Progenitor cell of endocrine pancreas (in vitro differentiated cells): ENCODE measurements around the gene ABHD10. TPM values are rescaled to one million over a fixed set of nuclear protein-coding genes. Genes with fewer than 3 reads are reported as not detected.
A peak's percentile ranks its signal among the peaks of the same experiment; 100 is the strongest.

Source experiments
- DNase-seq: peaks from one replicate; pipeline ENCODE4 v3.0.0; 2021; ENCODE audit warnings: low spot score; ENCODE audit not compliant: unreplicated experiment
- H3K27ac Mint-ChIP-seq: 2 replicates; pipeline ENCODE4 v1.8.0; 2021; ENCODE audit warnings: mild to moderate bottlenecking, moderate library complexity, mixed read lengths
- H3K27me3 Mint-ChIP-seq: 2 replicates; pipeline ENCODE4 v1.8.0; 2021; ENCODE audit warnings: mixed read lengths
- H3K36me3 Mint-ChIP-seq: 2 replicates; pipeline ENCODE4 v1.8.0; 2022; ENCODE audit warnings: mixed read lengths; ENCODE audit not compliant: insufficient read depth
- H3K4me1 Mint-ChIP-seq: 2 replicates; pipeline ENCODE4 v1.8.0; 2021; ENCODE audit warnings: low read depth, mixed read lengths
- H3K4me3 Mint-ChIP-seq: 2 replicates; pipeline ENCODE4 v1.8.0; 2021; ENCODE audit warnings: low read depth, mild to moderate bottlenecking, moderate library complexity, mixed read lengths
- H3K9me3 Mint-ChIP-seq: 2 replicates; pipeline ENCODE4 v1.8.0; 2021; ENCODE audit warnings: low read depth, mixed read lengths
- CTCF ChIP-seq: fragments of 200-600 bp; sonication (generic); IDR thresholded peaks from one replicate; pipeline ENCODE4 v1.5.0; 2021; ENCODE audit warnings: antibody characterized with exemption, mild to moderate bottlenecking; ENCODE audit not compliant: unreplicated experiment
- total RNA-seq: library from RNA; stranded (reverse); gene quantifications from 2 replicates; pipeline ENCODE4 v1.2.1, GENCODE V29; 2021

ABHD10 gene
- total RNA-seq, 1 donor from 2014 or later: 31.9 TPM

GRCh38 chr3:111979434-111980038 is 710 bp downstream of the ABHD10 start:
- Mint-ChIP-seq H3K4me1 (peaks cover 24% of the 10 kb centered on the region), H3K9me3 (no peaks in the 10 kb centered on the region), H3K27ac (peak overlapping the region; percentile 91), H3K4me3 (peak overlapping the region; percentile 91), H3K27me3 (no peaks in the 10 kb centered on the region), H3K36me3 (peaks cover 3% of the 10 kb centered on the region)
- no peak for DNase-seq
- TF ChIP-seq CTCF: no peak

- Mint-ChIP-seq H3K36me3 (peaks cover 5% of the 10 kb centered on the region), H3K9me3 (no peaks in the 10 kb centered on the region), H3K27ac (peak overlapping the region; percentile 79), H3K27me3 (no peaks in the 10 kb centered on the region), H3K4me1 (peaks cover 24% of the 10 kb centered on the region), H3K4me3 (peak overlapping the region; percentile 91)
- no peak for TF ChIP-seq CTCF
- DNase-seq: no peak
These were observed 2.1 kb downstream of the ABHD10 start for GRCh38 chr3:111980716-111981456.

GRCh38 chr3:111981457-111981763 is 2.6 kb downstream of the ABHD10 start:
- Mint-ChIP-seq H3K27ac (peak overlapping the region; percentile 79), H3K36me3 (peaks cover 6% of the 10 kb centered on the region), H3K27me3 (no peaks in the 10 kb centered on the region), H3K9me3 (no peaks in the 10 kb centered on the region), H3K4me3 (peak overlapping the region; percentile 39), H3K4me1 (peaks cover 24% of the 10 kb centered on the region)
- TF ChIP-seq CTCF: no peak
- DNase-seq: no peak

GRCh38 chr3:111984636-111985298 is 5.9 kb downstream of the ABHD10 start:
- Mint-ChIP-seq H3K4me3 (no peak overlapping the region), H3K36me3 (peaks cover 8% of the 10 kb centered on the region), H3K4me1 (peaks cover 20% of the 10 kb centered on the region), H3K9me3 (no peaks in the 10 kb centered on the region), H3K27ac (no peak overlapping the region), H3K27me3 (no peaks in the 10 kb centered on the region)
- no peak for TF ChIP-seq CTCF
- DNase-seq: no peak

GRCh38 chr3:111986800-111987199 is 8.0 kb downstream of the ABHD10 start:
- no peak for TF ChIP-seq CTCF
- Mint-ChIP-seq H3K4me1 (peaks cover 3% of the 10 kb centered on the region), H3K4me3 (no peak overlapping the region), H3K27me3 (no peaks in the 10 kb centered on the region), H3K36me3 (peaks cover 10% of the 10 kb centered on the region), H3K27ac (no peak overlapping the region), H3K9me3 (no peaks in the 10 kb centered on the region)
- DNase-seq: no peak
